Breast epithelium (tissue), 4 donors: ENCODE data around the gene ACOX3. TPM values are rescaled to one million over a fixed set of nuclear protein-coding genes. Genes with fewer than 3 reads are reported as not detected.
A peak's percentile ranks its signal among the peaks of the same experiment; 100 is the strongest.

Experiments used
- DNase-seq, 2 donors: peaks; one replicate each; pipeline ENCODE4 v3.0.0-alpha.2; 2019; ENCODE audit warnings: low spot score in 2 of 2
- H3K27ac ChIP-seq, 2 donors: fragments of 200-600 bp; sonication (generic) in 1 of 2; one replicate each; pipeline ENCODE4 v1.5.1; 2016 to 2019; ENCODE audit warnings: mild to moderate bottlenecking in 1 of 2
- H3K27me3 ChIP-seq, 2 donors: fragments of 200-600 bp; sonication (generic) in 1 of 2; one replicate each; pipeline versions ENCODE4 v1.5.1 to v1.6.0; 2017 to 2019; ENCODE audit warnings: control low read depth in 1 of 2, mild to moderate bottlenecking in 1 of 2
- H3K36me3 ChIP-seq: fragments of 200-600 bp; one replicate; pipeline ENCODE4 v1.5.1; 2019
- H3K4me1 ChIP-seq, 2 donors: fragments of 200-600 bp; sonication (generic); one replicate each; pipeline ENCODE4 v1.5.1; 2016 to 2019; ENCODE audit warnings: control low read depth in 1 of 2
- H3K4me3 ChIP-seq, 3 donors: fragments of 200-600 bp; sonication (generic); 1 replicate in 2 of 3; 2 replicates in 1 of 3; pipeline ENCODE4 v1.5.1; 2016 to 2019; ENCODE audit warnings: mild to moderate bottlenecking in 3 of 3, moderate library complexity in 2 of 3
- H3K9me3 ChIP-seq, 2 donors: fragments of 200-600 bp; sonication (generic) in 1 of 2; one replicate each; pipeline ENCODE4 v1.5.1; 2016 to 2019; ENCODE audit warnings: control low read depth in 1 of 2
- CTCF ChIP-seq, 3 donors: fragments of 450-650 bp; IDR thresholded peaks; one replicate each; pipeline ENCODE4 v1.5.1; 2016 to 2017; ENCODE audit warnings: antibody characterized with exemption in 3 of 3, mild to moderate bottlenecking in 3 of 3, moderate library complexity in 3 of 3
- POLR2A ChIP-seq: fragments of 450-650 bp; IDR thresholded peaks from one replicate; pipeline ENCODE4 v1.6.1; 2016; ENCODE audit warnings: antibody characterized with exemption, mild to moderate bottlenecking, moderate library complexity
- POLR2AphosphoS5 ChIP-seq, 3 donors: sonication (generic); formaldehyde crosslinking; IDR thresholded peaks; one replicate each; pipeline ENCODE4 v1.6.1; 2017; ENCODE audit warnings: antibody characterized with exemption in 3 of 3
- intact Hi-C: fragments of 100-400 bp; cut with DNase I; formaldehyde crosslinking; loops from one replicate; pipeline ENCODE4 v1.15.1; 2023; ENCODE audit warnings: low total_unique reads
- total RNA-seq, 3 donors: library from RNA; depleted of rRNA; stranded (reverse); fragments of >200 nt; gene quantifications; one replicate each; pipeline ENCODE4 v1.1.0, GENCODE V29; 2016

Gene ACOX3
- total RNA-seq, 3 donors from 2014 or later, result 24.0 to 69.4 (median 47.9) TPM

- peaks cover 0 to 1% of the 10 kb centered on the region in 2 donors for H3K9me3 ChIP-seq
Measured at GRCh38 chr4:8434251-8435073, 6.1 kb downstream of the ACOX3 start.

GRCh38 chr4:8433136-8433535, 7.4 kb downstream of the ACOX3 start:
- no peak overlapping the region for H3K4me3 ChIP-seq

More at GRCh38 chr4:8434251-8435073, 6.1 kb downstream of the ACOX3 start:
- peak overlapping the region; percentile 45 to 69 for H3K27ac ChIP-seq
- DNase-seq, result no peak
- intact Hi-C loops, result no loop called here
- H3K4me3 ChIP-seq, result peak overlapping the region in 2 of 3 donors; percentile 6 to 50
- TF ChIP-seq POLR2A, result no peak
- no peak for TF ChIP-seq POLR2AphosphoS5 (IDR thresholded peaks at IDR 0.05)
- no peak for TF ChIP-seq CTCF (IDR thresholded peaks at IDR 0.05)
- H3K4me1 ChIP-seq, result peaks cover 3 to 10% of the 10 kb centered on the region in 2 donors
- no peaks in the 10 kb centered on the region for H3K27me3 ChIP-seq
- no peaks in the 10 kb centered on the region for H3K36me3 ChIP-seq

GRCh38 chr4:8431553-8431952, 9.0 kb downstream of the ACOX3 start:
- H3K27me3 ChIP-seq, result no peaks in the 10 kb centered on the region
- no peak for DNase-seq
- no peak overlapping the region for H3K27ac ChIP-seq
- no peaks in the 10 kb centered on the region for H3K36me3 ChIP-seq
- peaks cover 0 to 17% of the 10 kb centered on the region in 2 donors for H3K4me1 ChIP-seq
- intact Hi-C loops, result no loop called here
- H3K9me3 ChIP-seq, result no peaks in the 10 kb centered on the region
- no peak overlapping the region for H3K4me3 ChIP-seq
- TF ChIP-seq POLR2A (no peak), POLR2AphosphoS5 (IDR thresholded peaks at IDR 0.05) (no peak), CTCF (IDR thresholded peaks at IDR 0.05) (no peak)

More at GRCh38 chr4:8433136-8433535, 7.4 kb downstream of the ACOX3 start:
- H3K4me1 ChIP-seq, result peaks cover 0 to 11% of the 10 kb centered on the region in 2 donors
- intact Hi-C loops, result no loop called here
- H3K9me3 ChIP-seq, result no peaks in the 10 kb centered on the region
- H3K36me3 ChIP-seq, result no peaks in the 10 kb centered on the region
- no peak for TF ChIP-seq POLR2AphosphoS5 (IDR thresholded peaks at IDR 0.05)
- no peak for TF ChIP-seq CTCF (IDR thresholded peaks at IDR 0.05)
- no peak for TF ChIP-seq POLR2A
- no peak for DNase-seq
- H3K27ac ChIP-seq, result peak overlapping the region; percentile 35 to 69
- H3K27me3 ChIP-seq, result no peaks in the 10 kb centered on the region

- Histone ChIP-seq H3K9me3 (no peaks in the 10 kb centered on the region), H3K27ac (peak overlapping the region; percentile 91 to 94), H3K36me3 (no peaks in the 10 kb centered on the region), H3K27me3 (no peaks in the 10 kb centered on the region), H3K4me1 (peaks cover 0 to 21% of the 10 kb centered on the region in 2 donors), H3K4me3 (peak overlapping the region; percentile 78 to 98 (median 89))
- peak; percentile 87 to 95 for DNase-seq
- peak; percentile 78 for TF ChIP-seq POLR2A
- TF ChIP-seq POLR2AphosphoS5 (IDR thresholded peaks at IDR 0.05), result peak; percentile 83 to 91 (median 88)
- TF ChIP-seq CTCF (IDR thresholded peaks at IDR 0.05), result peak in 1 of 3 donors; percentile 16
- intact Hi-C loops, result no loop called here
Measured at GRCh38 chr4:8428288-8429097, 12.0 kb downstream of the ACOX3 start.
